Measurements from ENCODE around the gene SNTG2.

SNTG2 gene

DNA sequence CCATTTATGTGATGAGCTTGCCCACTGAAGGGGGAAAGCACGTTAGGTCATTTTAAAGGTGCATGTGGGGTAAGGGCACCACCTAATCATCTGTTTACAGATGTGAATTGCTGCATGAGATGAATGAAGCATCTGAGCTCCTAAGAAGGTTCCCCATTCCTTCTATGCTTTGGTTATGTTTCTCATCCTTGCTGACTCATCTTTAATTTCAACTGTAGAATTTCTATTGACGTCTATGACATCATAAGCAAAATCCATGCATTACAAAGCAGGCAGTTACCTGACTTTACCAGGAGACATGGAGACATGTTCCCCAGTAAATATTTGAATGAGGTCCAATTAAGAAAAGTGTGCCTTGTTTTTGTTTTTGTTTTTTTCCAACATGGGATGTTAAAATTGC lies 2.8 kb downstream of the SNTG2 start:
- DNase-seq (ENCODE audit: low spot score): no peak
- H3K4me3 ChIP-seq: no peak overlapping the region
- H3K27ac ChIP-seq: no peak overlapping the region
- TF ChIP-seq, protein P1, sequence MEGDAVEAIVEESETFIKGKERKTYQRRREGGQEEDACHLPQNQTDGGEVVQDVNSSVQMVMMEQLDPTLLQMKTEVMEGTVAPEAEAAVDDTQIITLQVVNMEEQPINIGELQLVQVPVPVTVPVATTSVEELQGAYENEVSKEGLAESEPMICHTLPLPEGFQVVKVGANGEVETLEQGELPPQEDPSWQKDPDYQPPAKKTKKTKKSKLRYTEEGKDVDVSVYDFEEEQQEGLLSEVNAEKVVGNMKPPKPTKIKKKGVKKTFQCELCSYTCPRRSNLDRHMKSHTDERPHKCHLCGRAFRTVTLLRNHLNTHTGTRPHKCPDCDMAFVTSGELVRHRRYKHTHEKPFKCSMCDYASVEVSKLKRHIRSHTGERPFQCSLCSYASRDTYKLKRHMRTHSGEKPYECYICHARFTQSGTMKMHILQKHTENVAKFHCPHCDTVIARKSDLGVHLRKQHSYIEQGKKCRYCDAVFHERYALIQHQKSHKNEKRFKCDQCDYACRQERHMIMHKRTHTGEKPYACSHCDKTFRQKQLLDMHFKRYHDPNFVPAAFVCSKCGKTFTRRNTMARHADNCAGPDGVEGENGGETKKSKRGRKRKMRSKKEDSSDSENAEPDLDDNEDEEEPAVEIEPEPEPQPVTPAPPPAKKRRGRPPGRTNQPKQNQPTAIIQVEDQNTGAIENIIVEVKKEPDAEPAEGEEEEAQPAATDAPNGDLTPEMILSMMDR (IDR thresholded peaks at IDR 0.05): no peak

DNA sequence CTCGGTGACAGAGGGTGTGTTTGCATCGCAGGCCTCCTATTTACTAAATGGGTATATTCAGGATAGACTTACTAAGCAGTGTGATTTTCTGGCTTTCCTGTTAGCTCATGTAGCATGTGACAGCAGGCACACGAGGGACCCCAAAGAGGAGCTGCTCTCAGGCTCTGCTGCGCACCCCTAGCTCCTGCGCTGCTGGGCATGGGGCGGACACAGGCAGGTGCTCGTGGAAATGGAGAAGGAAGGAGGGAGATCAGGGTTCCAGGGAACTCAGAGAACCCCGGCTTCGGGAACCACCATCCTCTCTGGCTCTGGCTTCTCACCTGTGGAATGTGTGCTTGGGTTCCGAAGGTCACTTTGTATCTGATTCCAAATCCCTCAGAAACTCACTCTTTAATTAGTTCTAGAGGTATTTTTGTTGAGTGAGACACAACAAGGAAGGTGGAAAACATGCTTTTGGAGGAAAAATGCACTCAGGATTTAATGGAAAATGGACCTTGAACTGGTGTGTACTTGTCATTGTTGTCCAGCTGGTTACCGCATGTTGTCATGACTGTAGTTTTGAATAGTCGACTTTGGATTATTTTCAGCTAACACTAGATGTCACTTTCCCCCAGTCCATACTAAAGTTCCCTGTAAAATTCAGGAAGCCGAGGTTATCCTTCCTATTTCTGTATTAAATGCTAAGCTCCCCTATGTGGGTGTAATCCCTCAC lies 3.5 kb downstream of the SNTG2 start:
- DNase-seq (ENCODE audit: low spot score): no peak
- H3K4me3 ChIP-seq: no peak overlapping the region
- no peak overlapping the region for H3K27ac ChIP-seq
- TF ChIP-seq, protein P1 (IDR thresholded peaks at IDR 0.05): no peak

DNA sequence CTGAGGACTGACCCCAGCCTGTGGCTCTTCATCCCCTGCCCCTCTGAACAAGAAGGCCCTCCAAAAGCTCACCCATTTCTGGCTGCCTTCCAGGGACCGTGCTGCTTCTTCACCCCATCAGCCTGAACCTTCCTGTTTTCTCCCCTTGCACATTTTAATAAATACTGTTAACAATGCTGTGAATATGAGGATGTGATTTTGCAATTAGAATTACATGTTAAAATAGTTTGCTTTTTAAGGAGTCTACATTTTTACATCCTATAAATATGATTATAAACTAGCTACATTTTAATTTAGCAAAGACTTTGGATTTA lies 4.0 kb downstream of the SNTG2 start:
- no peak overlapping the region for H3K4me3 ChIP-seq
- H3K27ac ChIP-seq: no peak overlapping the region
- DNase-seq (ENCODE audit: low spot score): no peak
- TF ChIP-seq, protein P1 (IDR thresholded peaks at IDR 0.05): no peak

- DNase-seq (ENCODE audit: low spot score): no peak
- H3K27ac ChIP-seq: no peak overlapping the region
- no peak overlapping the region for H3K4me3 ChIP-seq
- TF ChIP-seq, protein P1 (IDR thresholded peaks at IDR 0.05): no peak
These were observed 5.4 kb downstream of the SNTG2 start for GRCh38 chr2:955829-956731.

DNA sequence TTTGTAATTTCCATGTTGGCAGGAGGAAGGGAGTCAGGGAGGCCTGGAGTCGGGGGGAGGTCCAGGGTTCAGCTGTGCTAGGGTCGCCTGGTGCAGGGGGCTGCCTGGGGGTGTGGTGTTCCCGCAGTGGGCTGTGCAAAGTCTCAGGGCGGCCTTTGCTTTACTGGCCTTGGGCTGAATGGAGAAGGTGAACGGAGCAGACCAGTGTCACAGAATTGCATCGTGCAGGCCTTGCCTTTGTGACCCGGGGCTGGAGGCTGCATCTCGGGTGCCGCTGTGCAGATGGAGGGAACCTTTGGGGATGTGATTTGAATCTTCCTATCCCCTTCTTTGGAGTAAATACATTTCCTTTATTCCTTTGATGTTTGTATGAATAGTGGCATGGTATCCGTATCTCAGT lies 8.8 kb downstream of the SNTG2 start:
- H3K4me3 ChIP-seq: no peak overlapping the region
- TF ChIP-seq, protein P1 (IDR thresholded peaks at IDR 0.05): no peak
- no peak for DNase-seq (ENCODE audit: low spot score)
- H3K27ac ChIP-seq: no peak overlapping the region

DNA sequence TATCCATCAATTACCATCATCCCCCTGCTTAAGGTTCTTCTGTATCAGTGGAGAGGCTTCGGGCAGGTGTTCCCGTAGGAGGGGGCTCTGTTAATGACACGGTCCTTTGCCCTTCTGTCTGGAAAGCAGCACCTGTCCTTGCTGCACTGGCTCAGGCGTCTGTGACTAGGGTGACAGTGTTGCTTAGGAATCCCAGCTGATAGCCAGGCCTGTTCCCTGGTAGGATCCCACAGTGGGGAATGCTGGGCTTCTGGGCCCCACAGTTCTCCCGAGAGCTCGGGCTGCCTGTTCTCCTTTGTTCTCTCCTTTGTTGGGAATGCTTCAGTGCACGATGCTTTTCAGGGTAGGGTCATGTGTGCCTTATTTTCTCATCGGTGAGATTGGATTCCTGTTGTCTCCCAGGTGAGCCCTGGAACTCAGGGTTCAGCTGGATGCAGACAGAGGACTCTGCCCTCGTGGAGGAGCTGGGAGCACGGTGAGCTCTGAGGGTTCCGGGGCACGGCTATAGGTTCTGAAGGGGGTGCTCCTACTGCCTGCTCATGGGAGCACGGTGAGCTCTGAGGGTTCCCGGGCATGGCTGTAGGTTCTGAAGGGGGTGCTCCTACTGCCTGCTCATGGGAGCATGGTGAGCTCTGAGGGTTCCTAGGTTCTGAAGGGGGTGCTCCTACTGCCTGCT lies 9.6 kb downstream of the SNTG2 start:
- H3K4me3 ChIP-seq: no peak overlapping the region
- TF ChIP-seq, protein P1 (IDR thresholded peaks at IDR 0.05): no peak
- no peak overlapping the region for H3K27ac ChIP-seq
- DNase-seq (ENCODE audit: low spot score): no peak

Measured in coronary artery (tissue), 2 donors.